EH (cell line): ENCODE data around the gene KIAA2012.

Experiments
- DNase-seq: peaks from one replicate; pipeline ENCODE4 v3.0.0-alpha.2; 2015; ENCODE audit warnings: low read depth

KIAA2012 gene

GRCh38 chr2:202152104-202152715 is 79.2 kb downstream of the KIAA2012 start:
- DNase-seq = peak; percentile 78

GRCh38 chr2:202154613-202155012 is 81.6 kb downstream of the KIAA2012 start:
- DNase-seq = no peak

GRCh38 chr2:202157211-202157990 is 84.3 kb downstream of the KIAA2012 start:
- peak; percentile 45 for DNase-seq

- peak; percentile 55 for DNase-seq
Measured at GRCh38 chr2:202158796-202159195, 85.7 kb downstream of the KIAA2012 start.

- no peak for DNase-seq
Measured at GRCh38 chr2:202161151-202161835, 88.2 kb downstream of the KIAA2012 start.

- DNase-seq = no peak
Measured at GRCh38 chr2:202164411-202164810, 91.4 kb downstream of the KIAA2012 start.

GRCh38 chr2:202165208-202165607 is 92.2 kb downstream of the KIAA2012 start:
- no peak for DNase-seq

GRCh38 chr2:202165945-202166344 is 92.9 kb downstream of the KIAA2012 start:
- peak; percentile 74 for DNase-seq

GRCh38 chr2:202169131-202169530 is 96.1 kb downstream of the KIAA2012 start:
- DNase-seq = peak; percentile 17

GRCh38 chr2:202169832-202170424 is 96.9 kb downstream of the KIAA2012 start:
- DNase-seq = no peak

- DNase-seq = no peak
Measured at GRCh38 chr2:202171241-202171825, 98.3 kb downstream of the KIAA2012 start.

GRCh38 chr2:202172439-202173211 is 99.6 kb downstream of the KIAA2012 start:
- no peak for DNase-seq

- peak; percentile 78 for DNase-seq
Measured at GRCh38 chr2:202178346-202178958, 105.4 kb downstream of the KIAA2012 start.

- no peak for DNase-seq
Measured at GRCh38 chr2:202184557-202184956, 111.5 kb downstream of the KIAA2012 start.

GRCh38 chr2:202185156-202185555 is 112.1 kb downstream of the KIAA2012 start:
- DNase-seq = no peak

GRCh38 chr2:202186641-202187202 is 113.7 kb downstream of the KIAA2012 start:
- no peak for DNase-seq

- DNase-seq = no peak
Measured at GRCh38 chr2:202187570-202187969, 114.5 kb downstream of the KIAA2012 start.

- DNase-seq = no peak
Measured at GRCh38 chr2:202193305-202193704, 120.2 kb downstream of the KIAA2012 start.

GRCh38 chr2:202193881-202194353 is 120.9 kb downstream of the KIAA2012 start:
- no peak for DNase-seq

GRCh38 chr2:202194418-202194817 is 121.4 kb downstream of the KIAA2012 start:
- DNase-seq = no peak
